Endothelial cell (in vitro differentiated cells): ENCODE measurements around the gene GPR183. TPM values are rescaled to one million over a fixed set of nuclear protein-coding genes. Genes with fewer than 3 reads are reported as not detected.

Source experiments
- DNase-seq: peaks from one replicate; pipeline ENCODE4 v3.0.0; 2021; ENCODE audit warnings: low spot score
- H3K27ac Mint-ChIP-seq: one replicate; pipeline ENCODE4 v1.8.0; 2021; ENCODE audit warnings: mixed read lengths, inconsistent platforms; ENCODE audit not compliant: unreplicated experiment
- H3K27me3 Mint-ChIP-seq: one replicate; pipeline ENCODE4 v1.8.0; 2021; ENCODE audit warnings: mild to moderate bottlenecking, moderate library complexity, mixed read lengths, inconsistent platforms; ENCODE audit not compliant: unreplicated experiment
- H3K36me3 Mint-ChIP-seq: one replicate; pipeline ENCODE4 v1.8.0; 2021; ENCODE audit warnings: mild to moderate bottlenecking, low read depth, mixed read lengths, inconsistent platforms; ENCODE audit not compliant: unreplicated experiment
- H3K4me1 Mint-ChIP-seq: one replicate; pipeline ENCODE4 v1.8.0; 2021; ENCODE audit warnings: mild to moderate bottlenecking, mixed read lengths, inconsistent platforms; ENCODE audit not compliant: unreplicated experiment
- H3K4me3 Mint-ChIP-seq: one replicate; pipeline ENCODE4 v1.8.0; 2021; ENCODE audit warnings: mild to moderate bottlenecking, mixed read lengths, inconsistent platforms; ENCODE audit not compliant: unreplicated experiment
- H3K9me3 Mint-ChIP-seq: one replicate; pipeline ENCODE4 v1.8.0; 2021; ENCODE audit warnings: mixed read lengths, inconsistent platforms; ENCODE audit not compliant: unreplicated experiment
- CTCF ChIP-seq: fragments of 200-600 bp; sonication (generic); IDR thresholded peaks from one replicate; pipeline ENCODE4 v1.5.0; 2021; ENCODE audit warnings: antibody characterized with exemption; ENCODE audit not compliant: unreplicated experiment
- total RNA-seq: library from RNA; stranded (reverse); fragmentation: NEBNext Ultra II Directional; extraction: Animal tissue kit (Norgen Biotek cat#: 25700); gene quantifications from one replicate; pipeline ENCODE4 v1.2.1, GENCODE V29; 2021; ENCODE audit not compliant: unreplicated experiment

Gene GPR183
- total RNA-seq, 1 donor from 2014 or later, result not detected

- H3K27me3 Mint-ChIP-seq, result no peaks in the 10 kb centered on the region
- H3K9me3 Mint-ChIP-seq, result no peaks in the 10 kb centered on the region
- H3K4me3 Mint-ChIP-seq, result no peak overlapping the region
- no peak for DNase-seq
- no peak overlapping the region for H3K27ac Mint-ChIP-seq
- peaks cover 17% of the 10 kb centered on the region for H3K4me1 Mint-ChIP-seq
- peaks cover 7% of the 10 kb centered on the region for H3K36me3 Mint-ChIP-seq
- TF ChIP-seq CTCF, result no peak
These were observed 27.6 kb downstream of the GPR183 start for GRCh38 chr13:99279637-99280036.

GRCh38 chr13:99278843-99279242 lies 28.4 kb downstream of the GPR183 start:
- no peak for DNase-seq
- Mint-ChIP-seq H3K27ac (no peak overlapping the region), H3K4me1 (peaks cover 17% of the 10 kb centered on the region), H3K9me3 (no peaks in the 10 kb centered on the region), H3K27me3 (no peaks in the 10 kb centered on the region), H3K36me3 (peaks cover 7% of the 10 kb centered on the region), H3K4me3 (no peak overlapping the region)
- TF ChIP-seq CTCF, result no peak

- no peak for DNase-seq
- peaks cover 7% of the 10 kb centered on the region for H3K36me3 Mint-ChIP-seq
- TF ChIP-seq CTCF, result no peak
- H3K9me3 Mint-ChIP-seq, result no peaks in the 10 kb centered on the region
- H3K27me3 Mint-ChIP-seq, result no peaks in the 10 kb centered on the region
- no peak overlapping the region for H3K27ac Mint-ChIP-seq
- H3K4me3 Mint-ChIP-seq, result no peak overlapping the region
- H3K4me1 Mint-ChIP-seq, result peaks cover 17% of the 10 kb centered on the region
These were observed 29.0 kb downstream of the GPR183 start for GRCh38 chr13:99278200-99278599.

GRCh38 chr13:99277629-99278028 lies 29.6 kb downstream of the GPR183 start:
- Mint-ChIP-seq H3K9me3 (no peaks in the 10 kb centered on the region), H3K36me3 (peaks cover 7% of the 10 kb centered on the region), H3K27ac (no peak overlapping the region), H3K4me1 (peaks cover 15% of the 10 kb centered on the region), H3K4me3 (no peak overlapping the region), H3K27me3 (no peaks in the 10 kb centered on the region)
- TF ChIP-seq CTCF, result no peak
- no peak for DNase-seq

GRCh38 chr13:99276706-99277105 lies 30.5 kb downstream of the GPR183 start:
- Mint-ChIP-seq H3K4me3 (no peak overlapping the region), H3K27me3 (no peaks in the 10 kb centered on the region), H3K36me3 (peaks cover 10% of the 10 kb centered on the region), H3K4me1 (peaks cover 7% of the 10 kb centered on the region), H3K9me3 (no peaks in the 10 kb centered on the region), H3K27ac (no peak overlapping the region)
- TF ChIP-seq CTCF, result no peak
- no peak for DNase-seq
